Sciatic nerve (tissue), 2 donors: ENCODE data around the gene GSDME. TPM values are rescaled to one million over a fixed set of nuclear protein-coding genes. Genes with fewer than 3 reads are reported as not detected.

Source experiments
- ATAC-seq: fragments of 200-7000 bp; cut with Tn5 transposase; one replicate; pipeline ENCODE4 v1.9.1; 2020; ENCODE audit warnings: mild to moderate bottlenecking, moderate library complexity
- DNase-seq: peaks from one replicate; pipeline ENCODE4 v3.0.0-alpha.2; 2020; ENCODE audit warnings: low spot score
- intact Hi-C: fragments of 100-400 bp; cut with DNase I; formaldehyde crosslinking; loops from one replicate; pipeline ENCODE4 v1.14.2; 2022
- total RNA-seq: library from RNA; stranded (reverse); fragmentation: NEBNext Ultra II Directional; extraction: Animal tissue kit (Norgen Biotek cat#: 25700); gene quantifications from one replicate; pipeline ENCODE4 v1.2.1, GENCODE V29; 2021
- donor health status: DM: no; HTN: no; CAD: no.
- donor health status: DM: no; HTN: no; CAD: no.

The GSDME gene
- total RNA-seq, 1 donor from 2014 or later, result 8.8 TPM

GRCh38 chr7:24690251-24690650 lies 67.0 kb downstream of the GSDME start:
- ATAC-seq, result no peak
- intact Hi-C loops, result no loop called here

GRCh38 chr7:24685708-24686107 lies 71.6 kb downstream of the GSDME start:
- intact Hi-C loops, result loop anchor here (2.0 kb wide), 1 partner anchor 29 kb away; no protein-coding TSS in a partner anchor
- ATAC-seq, result no peak
- no peak for DNase-seq

More at GRCh38 chr7:24690251-24690650, 67.0 kb downstream of the GSDME start:
- no peak for DNase-seq

- no peak for DNase-seq
- intact Hi-C loops, result no loop called here
- no peak for ATAC-seq
Measured at GRCh38 chr7:24670782-24671181, 86.5 kb downstream of the GSDME start.

GRCh38 chr7:24669971-24670591 lies 87.2 kb downstream of the GSDME start:
- intact Hi-C loops, result no loop called here
- ATAC-seq (no peak), DNase-seq (no peak)

- no peak for ATAC-seq
- DNase-seq, result no peak
- intact Hi-C loops, result no loop called here
Measured at GRCh38 chr7:24668927-24669635, 88.2 kb downstream of the GSDME start.

- ATAC-seq (peak; percentile 61), DNase-seq (no peak)
- intact Hi-C loops, result no loop called here
Measured at GRCh38 chr7:24665564-24666294, 91.5 kb downstream of the GSDME start.

- ATAC-seq, result no peak
- intact Hi-C loops, result no loop called here
Measured at GRCh38 chr7:24660546-24660945, 96.7 kb downstream of the GSDME start.

GRCh38 chr7:24659505-24659904 lies 97.8 kb downstream of the GSDME start:
- intact Hi-C loops, result no loop called here
- ATAC-seq, result no peak
- DNase-seq, result no peak

More at GRCh38 chr7:24660546-24660945, 96.7 kb downstream of the GSDME start:
- DNase-seq, result no peak

- intact Hi-C loops, result no loop called here
- no peak for DNase-seq
- ATAC-seq, result no peak
Measured at GRCh38 chr7:24657980-24658379, 99.3 kb downstream of the GSDME start.

- intact Hi-C loops, result no loop called here
- ATAC-seq (no peak), DNase-seq (no peak)
Measured at GRCh38 chr7:24656608-24657007, 100.7 kb downstream of the GSDME start.

GRCh38 chr7:24654305-24654704 lies 103.0 kb downstream of the GSDME start:
- intact Hi-C loops, result no loop called here
- DNase-seq (no peak), ATAC-seq (no peak)

GRCh38 chr7:24653316-24654085 lies 103.8 kb downstream of the GSDME start:
- intact Hi-C loops, result no loop called here
- peak; percentile 45 for ATAC-seq
- no peak for DNase-seq

GRCh38 chr7:24652251-24652939 lies 104.9 kb downstream of the GSDME start:
- DNase-seq (no peak), ATAC-seq (no peak)
- intact Hi-C loops, result no loop called here

Other genes starting within 250 kb of the GSDME start
- gene PALS2, start 184.0 kb downstream of the GSDME start, total RNA-seq, result 177 TPM
- 11.0 TPM for gene OSBPL3, start 222.7 kb upstream of the GSDME start, total RNA-seq